ENCODE results near the gene STX4. TPM values are rescaled to one million over a fixed set of nuclear protein-coding genes. Genes with fewer than 3 reads are reported as not detected.

STX4 gene
- total RNA-seq, 4 donors from 2014 or later: 50.8 to 163 (median 79.7) TPM

DNA sequence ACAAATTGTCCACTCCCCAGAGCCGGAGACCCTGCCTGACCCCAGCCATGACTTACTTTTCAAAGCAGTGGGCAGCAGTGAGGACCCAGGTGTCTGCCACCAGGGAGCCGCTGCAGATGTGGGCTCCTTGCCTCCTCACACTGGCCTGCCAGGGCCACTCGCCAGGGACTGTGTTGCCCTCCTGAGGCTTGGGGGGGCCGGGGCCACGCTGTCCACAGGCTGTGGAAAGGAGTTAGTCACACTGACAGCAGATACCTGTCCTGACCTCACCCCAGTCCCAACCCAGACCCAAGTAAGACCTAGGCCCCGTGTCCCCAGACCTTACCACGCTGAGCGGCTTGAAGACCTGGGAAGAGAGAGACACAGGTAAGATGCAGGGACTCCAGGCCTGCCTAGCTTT lies 54.1 kb downstream of the STX4 start:
- WGBS, 2 donors (ENCODE audit: low coverage in 1 of 2): 92 to 100% methylated on average over 3 to 5 of the region's 8 CpGs
- TF ChIP-seq POLR2AphosphoS5 (IDR thresholded peaks at IDR 0.05): no peak
- TF ChIP-seq, protein P1, sequence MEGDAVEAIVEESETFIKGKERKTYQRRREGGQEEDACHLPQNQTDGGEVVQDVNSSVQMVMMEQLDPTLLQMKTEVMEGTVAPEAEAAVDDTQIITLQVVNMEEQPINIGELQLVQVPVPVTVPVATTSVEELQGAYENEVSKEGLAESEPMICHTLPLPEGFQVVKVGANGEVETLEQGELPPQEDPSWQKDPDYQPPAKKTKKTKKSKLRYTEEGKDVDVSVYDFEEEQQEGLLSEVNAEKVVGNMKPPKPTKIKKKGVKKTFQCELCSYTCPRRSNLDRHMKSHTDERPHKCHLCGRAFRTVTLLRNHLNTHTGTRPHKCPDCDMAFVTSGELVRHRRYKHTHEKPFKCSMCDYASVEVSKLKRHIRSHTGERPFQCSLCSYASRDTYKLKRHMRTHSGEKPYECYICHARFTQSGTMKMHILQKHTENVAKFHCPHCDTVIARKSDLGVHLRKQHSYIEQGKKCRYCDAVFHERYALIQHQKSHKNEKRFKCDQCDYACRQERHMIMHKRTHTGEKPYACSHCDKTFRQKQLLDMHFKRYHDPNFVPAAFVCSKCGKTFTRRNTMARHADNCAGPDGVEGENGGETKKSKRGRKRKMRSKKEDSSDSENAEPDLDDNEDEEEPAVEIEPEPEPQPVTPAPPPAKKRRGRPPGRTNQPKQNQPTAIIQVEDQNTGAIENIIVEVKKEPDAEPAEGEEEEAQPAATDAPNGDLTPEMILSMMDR (IDR thresholded peaks at IDR 0.05): no peak
- no peak for TF ChIP-seq POLR2A (IDR thresholded peaks at IDR 0.05)
- TF ChIP-seq EP300 (IDR thresholded peaks at IDR 0.05; ENCODE audit: low read depth): no peak
- in situ Hi-C loops (cut with MboI; ENCODE audit: low pct_ligation_motif_present in 1 of 4, low pct_unique_long_range_greater_than_20kb in 1 of 4, low sequenced_read_pairs in 3 of 4) (no loop called here), intact Hi-C loops (cut with DNase I; ENCODE audit: low total_unique reads) (no loop called here)
- H3K27ac ChIP-seq: no peak overlapping the region
- no peaks in the 10 kb centered on the region for H3K27me3 ChIP-seq
- DNase-seq: no peak
- no peaks in the 10 kb centered on the region for H3K9me3 ChIP-seq
- no peak overlapping the region for H3K4me3 ChIP-seq
- no peaks in the 10 kb centered on the region for H3K4me1 ChIP-seq
- no peaks in the 10 kb centered on the region for H3K36me3 ChIP-seq

DNA sequence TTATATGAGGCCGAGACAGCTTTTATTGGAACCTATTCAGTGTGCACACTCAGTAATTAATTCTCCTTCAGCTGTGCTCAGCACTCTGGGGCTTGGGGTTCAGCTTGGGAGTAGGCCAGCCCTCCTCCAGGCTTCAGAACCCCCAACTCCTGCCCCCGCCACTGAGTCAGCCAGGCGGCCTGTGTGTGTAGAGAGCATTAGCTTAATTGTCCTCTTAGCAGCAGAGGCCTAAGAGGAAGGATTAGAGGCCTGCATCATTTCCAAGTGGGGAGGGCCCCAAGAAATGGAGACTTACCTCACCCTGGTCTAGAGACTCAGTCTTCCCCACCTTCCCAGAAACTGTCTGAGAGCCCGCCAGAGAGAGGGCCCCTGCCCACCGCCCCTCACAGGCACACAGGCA lies 54.6 kb downstream of the STX4 start:
- in situ Hi-C loops (cut with MboI; ENCODE audit: low pct_ligation_motif_present in 1 of 4, low pct_unique_long_range_greater_than_20kb in 1 of 4, low sequenced_read_pairs in 3 of 4) (no loop called here), intact Hi-C loops (cut with DNase I; ENCODE audit: low total_unique reads) (no loop called here)
- Histone ChIP-seq H3K4me3 (no peak overlapping the region), H3K4me1 (peaks cover 0 to 2% (median 1%) of the 10 kb centered on the region in 4 donors), H3K9me3 (no peaks in the 10 kb centered on the region), H3K27me3 (no peaks in the 10 kb centered on the region), H3K36me3 (no peaks in the 10 kb centered on the region), H3K27ac (no peak overlapping the region)
- TF ChIP-seq, protein P1 (IDR thresholded peaks at IDR 0.05): no peak
- TF ChIP-seq POLR2AphosphoS5 (IDR thresholded peaks at IDR 0.05) (no peak), EP300 (IDR thresholded peaks at IDR 0.05; ENCODE audit: low read depth) (no peak), POLR2A (IDR thresholded peaks at IDR 0.05) (no peak)
- no peak for DNase-seq
- 20 to 86% methylated on average over 1 to 5 of the region's 5 CpGs for WGBS, 2 donors (ENCODE audit: low coverage in 1 of 2)

DNA sequence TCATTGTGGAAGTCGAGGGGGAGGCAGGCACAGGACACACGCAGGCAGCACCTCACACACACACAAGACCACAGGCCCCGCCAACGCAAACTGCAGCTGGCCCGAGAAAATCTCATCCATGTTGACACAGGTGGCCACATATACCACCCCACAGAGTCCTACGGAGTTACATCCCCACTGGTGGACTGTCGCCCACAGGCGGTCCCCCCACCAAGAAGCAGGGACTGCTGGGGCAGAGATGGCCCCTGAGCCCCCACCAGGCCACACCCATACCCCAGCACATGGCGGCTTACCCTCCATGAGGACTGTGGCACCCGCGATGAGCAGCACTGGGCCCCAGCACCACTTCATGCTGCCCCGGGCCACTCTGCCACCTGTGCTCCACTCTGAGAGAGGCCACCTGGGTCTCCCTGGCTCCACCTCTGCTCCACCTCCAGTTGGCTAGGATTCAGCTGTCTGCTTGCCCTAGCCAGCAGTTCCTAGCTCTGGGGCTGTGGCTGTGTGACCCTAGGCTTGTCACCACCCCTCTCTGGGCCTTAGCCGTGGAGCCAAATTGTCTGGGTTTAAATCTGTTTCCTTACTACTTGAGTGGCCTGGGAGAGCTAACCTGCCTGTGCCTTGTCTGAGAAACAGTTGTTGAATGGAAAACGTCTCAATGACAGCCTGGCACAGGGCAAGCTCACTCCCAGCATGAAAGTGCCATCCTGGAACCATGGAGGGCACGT lies 55.3 kb downstream of the STX4 start, which contains the start of gene PRSS53:
TSS of gene PRSS53 (minus strand) at position 485 of the 725 bp plus-strand sequence. CDS start at position 351, 134 bp downstream.
- no peak for DNase-seq
- 76 to 78% methylated on average over 2 to 15 of the region's 15 CpGs for WGBS, 2 donors (ENCODE audit: low coverage in 1 of 2)
- in situ Hi-C loops (cut with MboI; ENCODE audit: low pct_ligation_motif_present in 1 of 4, low pct_unique_long_range_greater_than_20kb in 1 of 4, low sequenced_read_pairs in 3 of 4): no loop called here
- Histone ChIP-seq H3K4me1 (peaks cover 5 to 8% (median 6%) of the 10 kb centered on the region in 4 donors), H3K27ac (no peak within 1 kb of the TSS), H3K4me3 (no peak within 1 kb of the TSS), H3K27me3 (no peaks in the 10 kb centered on the region), H3K9me3 (no peaks in the 10 kb centered on the region), H3K36me3 (no peaks in the 10 kb centered on the region)
- TF ChIP-seq, protein P1 (IDR thresholded peaks at IDR 0.05): no peak
- TF ChIP-seq EP300 (IDR thresholded peaks at IDR 0.05; ENCODE audit: low read depth) (no peak), POLR2AphosphoS5 (IDR thresholded peaks at IDR 0.05) (no peak), POLR2A (IDR thresholded peaks at IDR 0.05) (no peak)
- intact Hi-C loops (cut with DNase I; ENCODE audit: low total_unique reads): no loop called here

DNA sequence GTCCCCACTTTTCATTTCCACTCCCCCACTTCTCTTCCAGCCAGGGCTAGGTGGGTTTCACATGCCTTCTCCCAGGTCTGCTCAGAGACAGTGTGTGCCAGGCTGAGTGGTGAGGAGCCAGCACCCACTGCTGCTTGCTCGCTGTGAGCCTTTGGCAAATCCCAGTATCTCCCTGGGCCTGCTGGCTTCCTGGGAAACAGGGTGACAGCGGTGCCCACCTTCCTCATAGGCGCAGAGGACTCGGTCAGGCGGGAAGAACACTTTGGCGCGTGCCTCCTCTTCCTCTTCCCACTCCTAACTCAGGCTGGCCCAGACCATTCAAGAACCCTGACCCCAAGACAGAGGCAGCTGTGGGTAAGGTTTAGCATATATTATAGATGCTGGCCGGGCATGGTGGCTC lies 55.8 kb downstream of the STX4 start:
- Histone ChIP-seq H3K27me3 (no peaks in the 10 kb centered on the region), H3K27ac (no peak overlapping the region), H3K4me3 (no peak overlapping the region), H3K9me3 (no peaks in the 10 kb centered on the region), H3K36me3 (no peaks in the 10 kb centered on the region), H3K4me1 (peaks cover 6 to 12% (median 11%) of the 10 kb centered on the region in 4 donors)
- WGBS, 2 donors (ENCODE audit: low coverage in 1 of 2): 95% methylated on average over 4 of the region's 8 CpGs; no CpG with 5 or more reads in 1 of the 2 donors
- intact Hi-C loops (cut with DNase I; ENCODE audit: low total_unique reads) (no loop called here), in situ Hi-C loops (cut with MboI; ENCODE audit: low pct_ligation_motif_present in 1 of 4, low pct_unique_long_range_greater_than_20kb in 1 of 4, low sequenced_read_pairs in 3 of 4) (no loop called here)
- DNase-seq: no peak
- no peak for TF ChIP-seq POLR2A (IDR thresholded peaks at IDR 0.05)
- TF ChIP-seq, protein P1 (IDR thresholded peaks at IDR 0.05): no peak

Other genes starting within 250 kb of the STX4 start
- 10 to 100 TPM; 13.5 to 29.9 (median 16.4) TPM for gene ZNF629, start 246.4 kb upstream of the STX4 start, total RNA-seq
- 10 to 100 TPM; 13.8 to 57.3 (median 24.0) TPM for gene BCL7C, start 139.5 kb upstream of the STX4 start, total RNA-seq
- under 1 TPM in 2 of 4 donors, not detected in 2; 0.82 to 0.95 TPM for gene CTF1, start 136.9 kb upstream of the STX4 start, total RNA-seq
- gene FBXL19, start 110.0 kb upstream of the STX4 start, total RNA-seq: 10 to 100 TPM; 19.3 to 45.3 (median 20.3) TPM
- gene ORAI3, start 84.5 kb upstream of the STX4 start, total RNA-seq: 10 to 100 TPM; 24.8 to 45.6 (median 31.3) TPM
- gene SETD1A, start 75.8 kb upstream of the STX4 start, total RNA-seq: 10 to 100 TPM in 3 of 4 donors, 1 to 10 TPM in 1; 5.3 to 37.0 (median 10.8) TPM
- gene HSD3B7, start 48.4 kb upstream of the STX4 start, total RNA-seq: 10 to 100 TPM in 3 of 4 donors, 1 to 10 TPM in 1; 7.0 to 31.8 (median 29.6) TPM
- 1 to 10 TPM in 1 of 4 donors, under 1 TPM in 1, not detected in 2; 0.41 to 1.3 TPM for gene STX1B, start 22.9 kb upstream of the STX4 start, total RNA-seq
- 10 to 100 TPM in 2 of 4 donors, 1 to 10 TPM in 2; 7.9 to 17.9 (median 10.2) TPM for gene ZNF668, start 40.7 kb downstream of the STX4 start, total RNA-seq
- 10 to 100 TPM; 12.0 to 26.7 (median 23.5) TPM for gene ZNF646, start 40.9 kb downstream of the STX4 start, total RNA-seq
- gene PRSS53, start 55.4 kb downstream of the STX4 start, total RNA-seq: 1 to 10 TPM; 1.1 to 5.2 (median 3.1) TPM
- 10 to 100 TPM; 29.5 to 89.0 (median 72.0) TPM for gene VKORC1, start 61.2 kb downstream of the STX4 start, total RNA-seq
- 10 to 100 TPM; 46.8 to 56.5 (median 51.3) TPM for gene BCKDK, start 74.8 kb downstream of the STX4 start, total RNA-seq
- gene KAT8, start 84.1 kb downstream of the STX4 start, total RNA-seq: 10 to 100 TPM; 61.0 to 93.5 (median 62.1) TPM
- 100 to 1,000 TPM; 101 to 510 (median 372) TPM for gene PRSS8, start 102.2 kb downstream of the STX4 start, total RNA-seq
- 10 to 100 TPM in 1 of 4 donors, 1 to 10 TPM in 2, not detected in 1; 8.1 to 42.3 (median 9.8) TPM for gene PRSS36, start 116.5 kb downstream of the STX4 start, total RNA-seq
- 100 to 1,000 TPM in 1 of 4 donors, 10 to 100 TPM in 3; 43.6 to 116 (median 59.0) TPM for gene FUS, start 146.6 kb downstream of the STX4 start, total RNA-seq
- 100 to 1,000 TPM in 2 of 4 donors, 10 to 100 TPM in 2; 33.3 to 128 (median 90.6) TPM for gene PYCARD, start 169.2 kb downstream of the STX4 start, total RNA-seq
- under 1 TPM in 1 of 4 donors, not detected in 3; 0.14 TPM for gene TRIM72, start 180.6 kb downstream of the STX4 start, total RNA-seq
- not detected for gene PYDC1, start 183.6 kb downstream of the STX4 start, total RNA-seq
- gene ITGAM, start 226.4 kb downstream of the STX4 start, total RNA-seq: 10 to 100 TPM in 1 of 4 donors, 1 to 10 TPM in 3; 1.1 to 11.5 (median 2.3) TPM